PC-3 (cell line): ENCODE measurements around the gene DENND4C. TPM values are rescaled to one million over a fixed set of nuclear protein-coding genes. Genes with fewer than 3 reads are reported as not detected.

Experiments
- ATAC-seq: fragments of 200-7000 bp; cut with Tn5 transposase; 2 replicates; pipeline ENCODE4 v1.9.1; 2020; ENCODE audit warnings: mild to moderate bottlenecking, moderate library complexity
- BruUV-seq: library from RNA; stranded (reverse); fragments of 400-500 nt; replicated peaks from 2 replicates; lab custom pipeline; 2021; lab: Mats Ljungman, UMichigan
- CTCF ChIA-PET: fragments of 300-600 bp; sonication (Branson Sonifier 250); formaldehyde crosslinking; loops from one replicate; lab custom pipeline; 2022; ENCODE audit warnings: antibody characterized with exemption; lab: Charles Lee
- POLR2A ChIA-PET: fragments of 300-600 bp; sonication (Branson Sonifier 250); formaldehyde crosslinking; loops from one replicate; lab custom pipeline; 2022; ENCODE audit warnings: antibody characterized with exemption; ENCODE audit not compliant: unreplicated experiment; lab: Charles Lee
- DNase-seq: peaks from one replicate; pipeline ENCODE4 v3.0.0-alpha.2; 2015
- H2AFZ ChIP-seq: fragments of 300-600 bp; sonication (generic); 2 replicates; pipeline ENCODE4 v1.6.0; 2016; ENCODE audit warnings: antibody characterized with exemption, low read length
- H3F3A ChIP-seq: fragments of 300-600 bp; sonication (generic); one replicate; pipeline ENCODE4 v1.6.0; 2017; ENCODE audit warnings: antibody characterized with exemption, low read length, control low read depth, mild to moderate bottlenecking; ENCODE audit not compliant: unreplicated experiment
- H3K27ac ChIP-seq: fragments of 300-600 bp; sonication (generic); 2 replicates; pipeline ENCODE4 v1.5.1; 2016; ENCODE audit warnings: mild to moderate bottlenecking, low read length
- H3K27me3 ChIP-seq: fragments of 300-600 bp; sonication (generic); 2 replicates; pipeline ENCODE4 v1.6.1; 2016; ENCODE audit warnings: low read length, mixed read lengths
- H3K36me3 ChIP-seq: fragments of 300-600 bp; sonication (generic); 2 replicates; pipeline ENCODE4 v1.6.1; 2016; ENCODE audit warnings: low read depth, mixed run types, low read length, mixed read lengths
- H3K4me1 ChIP-seq: fragments of 300-600 bp; sonication (generic); 2 replicates; pipeline ENCODE4 v1.5.1; 2016; ENCODE audit warnings: low read length; ENCODE audit not compliant: insufficient read depth
- H3K4me2 ChIP-seq: fragments of 300-600 bp; sonication (generic); 2 replicates; pipeline ENCODE4 v1.6.0; 2016; ENCODE audit warnings: low read length
- H3K4me3 ChIP-seq: fragments of 300-600 bp; sonication (generic); 2 replicates; pipeline ENCODE4 v1.5.1; 2016; ENCODE audit warnings: mild to moderate bottlenecking, low read length, mixed read lengths
- H3K79me2 ChIP-seq: fragments of 300-600 bp; sonication (generic); 2 replicates; pipeline ENCODE4 v1.6.1; 2017; ENCODE audit warnings: low read length, mixed read lengths
- H3K9ac ChIP-seq: fragments of 300-600 bp; sonication (generic); 2 replicates; pipeline ENCODE4 v1.6.0; 2016; ENCODE audit warnings: mild to moderate bottlenecking, low read length
- H3K9me2 ChIP-seq: fragments of 300-600 bp; sonication (generic); replicated peaks from 2 replicates; pipeline ENCODE4 v1.6.1; 2016; ENCODE audit warnings: mixed run types, low read length, mixed read lengths
- H3K9me3 ChIP-seq: fragments of 300-600 bp; sonication (generic); 2 replicates; pipeline ENCODE4 v1.6.1; 2016; ENCODE audit warnings: low read length, mixed read lengths
- H4K20me1 ChIP-seq: fragments of 300-600 bp; sonication (generic); 2 replicates; pipeline ENCODE4 v1.6.1; 2016; ENCODE audit warnings: low read length, mixed read lengths
- CTCF ChIP-seq: fragments of 300-600 bp; sonication (generic); conservative IDR thresholded peaks from 2 replicates; pipeline ENCODE4 v1.5.1; 2017; ENCODE audit warnings: antibody characterized with exemption, low read depth, mild to moderate bottlenecking, low read length
- EZH2 ChIP-seq: fragments of 300-600 bp; sonication (generic); IDR thresholded peaks from one replicate; pipeline ENCODE4 v1.6.1; 2017; ENCODE audit warnings: antibody characterized with exemption, mild to moderate bottlenecking, low read length; ENCODE audit not compliant: unreplicated experiment
- EZH2phosphoT487 ChIP-seq: fragments of 300-600 bp; sonication (generic); IDR thresholded peaks from 2 replicates; pipeline ENCODE4 v1.6.1; 2018; ENCODE audit warnings: mild to moderate bottlenecking, antibody characterized with exemption, low read length, borderline replicate concordance
- intact Hi-C: fragments of 100-400 bp; cut with micrococcal nuclease; formaldehyde crosslinking; loops from 2 replicates; pipeline ENCODE4 v1.9.0; 2023
- total RNA-seq: library from RNA; depleted of rRNA; stranded (reverse); fragments of >200 nt; gene quantifications from 2 replicates; pipeline ENCODE4 v1.2.3, GENCODE V29; 2014

DENND4C gene
- total RNA-seq, 1 experiment from 2014 or later: 20.9 TPM

GRCh38 chr9:19375538-19375937 lies 145.0 kb downstream of the DENND4C start:
- DNase-seq (no peak), ATAC-seq (no peak)
- Histone ChIP-seq H3K27me3 (no peaks in the 10 kb centered on the region), H3K79me2 (peaks cover 34% of the 10 kb centered on the region), H4K20me1 (peaks cover 43% of the 10 kb centered on the region), H2AFZ (no peak overlapping the region), H3K9me3 (no peaks in the 10 kb centered on the region), H3K27ac (no peak overlapping the region), H3K4me3 (no peak overlapping the region), H3K9ac (no peak overlapping the region), H3K9me2 (no peaks in the 10 kb centered on the region), H3K36me3 (peaks cover 57% of the 10 kb centered on the region), H3F3A (peaks cover 42% of the 10 kb centered on the region), H3K4me2 (no peak overlapping the region), H3K4me1 (0 out of 2 replicates have a peak, but pooled peaks cover 11% of the 10 kb centered on the region)
- TF ChIP-seq CTCF: no peak
- TF ChIP-seq EZH2phosphoT487: no peak
- TF ChIP-seq EZH2: no peak
- POLR2A ChIA-PET: interaction anchor here (0.7 kb wide), 1 partner anchor 82 kb away, joined by 7 read pairs; no protein-coding TSS in a partner anchor
- intact Hi-C loops: no loop called here
- BruUV-seq: no TSS peak
- CTCF ChIA-PET: no interaction called here

- H3K4me3 ChIP-seq: peak overlapping the region; percentile 94; the same call in 1 of the 2 replicates
- POLR2A ChIA-PET: no interaction called here
- intact Hi-C loops: no loop called here
These were observed 146.4 kb downstream of the DENND4C start for GRCh38 chr9:19376931-19377330.

More at GRCh38 chr9:19376931-19377330, 146.4 kb downstream of the DENND4C start:
- no peak overlapping the region for H3K9ac ChIP-seq
- peaks cover 42% of the 10 kb centered on the region for H3K79me2 ChIP-seq
- CTCF ChIA-PET: no interaction called here
- TF ChIP-seq EZH2phosphoT487 (no peak), CTCF (no peak), EZH2 (no peak)
- BruUV-seq: no TSS peak
- H4K20me1 ChIP-seq: peaks cover 43% of the 10 kb centered on the region
- peaks cover 57% of the 10 kb centered on the region for H3K36me3 ChIP-seq
- ATAC-seq (no peak), DNase-seq (no peak)
- no peaks in the 10 kb centered on the region for H3K27me3 ChIP-seq
- H3K27ac ChIP-seq: no peak overlapping the region
- no peaks in the 10 kb centered on the region for H3K9me2 ChIP-seq
- peak overlapping the region; percentile 90; the same call in 1 of the 2 replicates for H3K4me2 ChIP-seq
- H3K9me3 ChIP-seq: no peaks in the 10 kb centered on the region
- H3K4me1 ChIP-seq: 0 out of 2 replicates have a peak, but pooled peaks cover 21% of the 10 kb centered on the region
- H2AFZ ChIP-seq: no peak overlapping the region
- peaks cover 35% of the 10 kb centered on the region for H3F3A ChIP-seq
